ENCODE data around the gene KLHL40.

DNA sequence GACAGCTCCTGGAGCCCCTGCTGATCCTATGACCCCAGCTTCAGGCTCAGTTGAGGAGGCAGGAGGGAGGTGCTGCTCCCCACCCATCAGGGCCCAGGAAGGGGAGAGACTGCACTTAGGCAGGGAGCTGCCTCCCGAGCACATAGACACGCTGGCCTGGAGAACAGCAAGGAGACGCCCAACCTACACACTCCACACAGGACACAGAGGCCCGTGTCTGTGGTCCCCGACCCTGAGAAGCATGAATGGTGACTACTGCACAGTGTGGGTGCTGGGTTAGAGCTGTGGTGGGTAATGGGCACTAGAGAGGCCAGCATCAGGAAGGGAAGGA, 18.3 kb downstream of the KLHL40 start:
- no peak for TF ChIP-seq ELF4 (IDR thresholded peaks at IDR 0.05)
- no peak for TF ChIP-seq FOXA1 (IDR thresholded peaks at IDR 0.05)
- no peak for TF ChIP-seq FOXK2 (IDR thresholded peaks at IDR 0.05)
- no peak for TF ChIP-seq HDGF (IDR thresholded peaks at IDR 0.05; ENCODE audit: borderline replicate concordance)
- TF ChIP-seq BHLHE40 (IDR thresholded peaks at IDR 0.05; ENCODE audit: borderline replicate concordance): no peak
